IMR-90 (cell line): ENCODE measurements around the gene ITGA2. TPM values are rescaled to one million over a fixed set of nuclear protein-coding genes. Genes with fewer than 3 reads are reported as not detected.

ENCODE experiments used
- ATAC-seq: fragments of 200-7000 bp; cut with Tn5 transposase; 2 replicates; pipeline ENCODE4 v1.9.1; 2020; ENCODE audit warnings: low read depth, mild to moderate bottlenecking, moderate library complexity
- BruUV-seq: library from RNA; stranded (reverse); fragments of 400-500 nt; replicated peaks from 2 replicates; lab custom pipeline; 2021; lab: Mats Ljungman, UMichigan
- CTCF ChIA-PET: fragments of 300-600 bp; formaldehyde crosslinking; extraction: SDS; loops from one replicate; lab custom pipeline; 2021; ENCODE audit warnings: antibody characterized with exemption; lab: Yijun Ruan, JAX
- POLR2A ChIA-PET: fragments of 300-600 bp; sonication (Branson Sonifier 250); formaldehyde crosslinking; loops from one replicate; lab custom pipeline; 2022; ENCODE audit warnings: antibody characterized with exemption; ENCODE audit not compliant: unreplicated experiment; lab: Charles Lee
- DNase-seq: peaks from one replicate; pipeline ENCODE4 v3.0.0; 2013
- H2AFZ ChIP-seq: replicated peaks from 2 replicates; pipeline ENCODE3; 2013; ENCODE audit warnings: low read length, mild to moderate bottlenecking; ENCODE audit not compliant: poor library complexity
- H2AK5ac ChIP-seq: 2 replicates; pipeline ENCODE4 v1.6.1; 2013; ENCODE audit warnings: low read depth, low read length, inconsistent platforms
- H2AK9ac ChIP-seq: replicated peaks from 2 replicates; pipeline ENCODE3; 2013; ENCODE audit warnings: mild to moderate bottlenecking, low read depth, low read length, moderate library complexity; ENCODE audit not compliant: poor library complexity
- H2BK120ac ChIP-seq: 2 replicates; pipeline ENCODE4 v1.6.1; 2013; ENCODE audit warnings: low read depth, low read length, inconsistent platforms
- H2BK15ac ChIP-seq: 3 replicates; pipeline ENCODE4 v1.6.1; 2013; ENCODE audit warnings: low read depth, low read length, inconsistent platforms
- H2BK20ac ChIP-seq: 2 replicates; pipeline ENCODE4 v1.6.1; 2013; ENCODE audit warnings: low read depth, mild to moderate bottlenecking, inconsistent platforms, low read length, moderate library complexity
- H2BK5ac ChIP-seq: 2 replicates; pipeline ENCODE4 v1.6.1; 2013; ENCODE audit warnings: mild to moderate bottlenecking, low read depth, low read length, inconsistent platforms; ENCODE audit not compliant: poor library complexity, severe bottlenecking
- H3K14ac ChIP-seq: replicated peaks from 2 replicates; pipeline ENCODE4 v1.6.1; 2013; ENCODE audit warnings: low read depth, low read length, inconsistent platforms
- H3K18ac ChIP-seq: 2 replicates; pipeline ENCODE4 v1.6.1; 2013; ENCODE audit warnings: low read depth, low read length, control low read depth
- H3K23ac ChIP-seq: 2 replicates; pipeline ENCODE4 v1.6.1; 2013; ENCODE audit warnings: low read depth, low read length, inconsistent platforms
- H3K27ac ChIP-seq: 2 replicates; pipeline ENCODE4 v1.5.1; 2013; ENCODE audit warnings: mild to moderate bottlenecking, control low read depth, low read length; ENCODE audit not compliant: insufficient read depth
- H3K27me3 ChIP-seq: 2 replicates; pipeline ENCODE4 v1.6.1; 2013; ENCODE audit warnings: low read length; ENCODE audit not compliant: control insufficient read depth, insufficient read depth
- H3K36me3 ChIP-seq: 2 replicates; pipeline ENCODE4 v1.6.1; 2013; ENCODE audit warnings: low read length, mixed read lengths; ENCODE audit not compliant: control insufficient read depth, insufficient read depth
- H3K4ac ChIP-seq: 2 replicates; pipeline ENCODE4 v1.6.1; 2013; ENCODE audit warnings: low read depth, low read length, inconsistent platforms
- H3K4me1 ChIP-seq: 2 replicates; pipeline ENCODE4 v1.6.1; 2013; ENCODE audit warnings: low read length, mixed read lengths; ENCODE audit not compliant: control insufficient read depth, insufficient read depth
- H3K4me2 ChIP-seq: 2 replicates; pipeline ENCODE4 v1.6.1; 2013; ENCODE audit warnings: low read depth, mild to moderate bottlenecking, control low read depth, low read length, moderate library complexity
- H3K4me3 ChIP-seq: 2 replicates; pipeline ENCODE4 v1.5.1; 2013; ENCODE audit warnings: low read depth, mild to moderate bottlenecking, control low read depth, low read length, moderate library complexity; ENCODE audit not compliant: insufficient read depth
- H3K56ac ChIP-seq: 2 replicates; pipeline ENCODE4 v1.6.1; 2013; ENCODE audit warnings: low read length, inconsistent platforms; ENCODE audit not compliant: insufficient read depth; ENCODE audit errors: extremely low read depth
- H3K79me1 ChIP-seq, 2 experiments: 2 replicates each; pipeline ENCODE4 v1.6.1; 2013; ENCODE audit warnings: low read length in 2 of 2, inconsistent platforms in 1 of 2, low read depth in 1 of 2
- H3K9ac ChIP-seq: 2 replicates; pipeline ENCODE4 v1.6.1; 2013; ENCODE audit warnings: low read depth, low read length, control low read depth
- H3K9me1 ChIP-seq: 2 replicates; pipeline ENCODE4 v1.6.1; 2013; ENCODE audit warnings: low read length, inconsistent platforms; ENCODE audit not compliant: insufficient read depth
- H3K9me3 ChIP-seq: 2 replicates; pipeline ENCODE4 v1.6.1; 2013; ENCODE audit warnings: low read length; ENCODE audit not compliant: control insufficient read depth, insufficient read depth
- H4K20me1 ChIP-seq: 2 replicates; pipeline ENCODE4 v1.6.1; 2013; ENCODE audit warnings: low read length, inconsistent platforms; ENCODE audit not compliant: insufficient read depth
- H4K5ac ChIP-seq: 2 replicates; pipeline ENCODE4 v1.6.1; 2013; ENCODE audit warnings: mild to moderate bottlenecking, low read depth, low read length, control low read depth
- H4K8ac ChIP-seq, 2 experiments: 2 replicates each; pipeline ENCODE4 v1.6.1; 2013; ENCODE audit warnings: low read depth in 2 of 2, low read length in 2 of 2, control low read depth in 1 of 2, inconsistent platforms in 1 of 2
- H4K91ac ChIP-seq: 2 replicates; pipeline ENCODE4 v1.6.1; 2013; ENCODE audit warnings: low read depth, low read length, inconsistent platforms; ENCODE audit not compliant: insufficient read depth
- BHLHE40 ChIP-seq: fragments of 150-350 bp; IDR thresholded peaks from 2 replicates; pipeline ENCODE4 v1.6.1; 2016; ENCODE audit warnings: mild to moderate bottlenecking, low read depth, low read length
- CEBPB ChIP-seq: IDR thresholded peaks from 2 replicates; pipeline ENCODE4 v1.6.1; 2012; ENCODE audit warnings: low read depth, low read length, improper control_type of control experiment
- CHD1 ChIP-seq: IDR thresholded peaks from 2 replicates; pipeline ENCODE4 v1.6.1; 2012; ENCODE audit warnings: low read depth, low read length, improper control_type of control experiment
- ELK1 ChIP-seq: fragments of 150-350 bp; IDR thresholded peaks from 2 replicates; pipeline ENCODE4 v1.6.1; 2016; ENCODE audit warnings: low read depth, mild to moderate bottlenecking, low read length, moderate library complexity, borderline replicate concordance
- NFE2L2 ChIP-seq: fragments of 150-350 bp; IDR thresholded peaks from 2 replicates; pipeline ENCODE4 v1.6.1; 2016; ENCODE audit warnings: low read depth, mild to moderate bottlenecking, low read length
- POLR2A ChIP-seq: IDR thresholded peaks from 2 replicates; pipeline ENCODE4 v1.6.1; 2012; ENCODE audit warnings: mild to moderate bottlenecking, low read depth, low read length
- RCOR1 ChIP-seq: IDR thresholded peaks from 2 replicates; pipeline ENCODE4 v1.6.1; 2012; ENCODE audit warnings: mild to moderate bottlenecking, low read length, improper control_type of control experiment; ENCODE audit not compliant: insufficient replicate concordance
- USF2 ChIP-seq: fragments of 150-350 bp; IDR thresholded peaks from 2 replicates; pipeline ENCODE4 v1.6.1; 2017; ENCODE audit warnings: mild to moderate bottlenecking, antibody characterized with exemption, low read length, low read depth
- WGBS, 2 experiments: methylation state at CpG; one replicate each; pipeline versions ENCODE4 v1.1.5 to v1.1.7; 2013; ENCODE audit warnings: missing lambda C conversion rate in 2 of 2; ENCODE audit not compliant: insufficient read length in 1 of 2; ENCODE audit errors: extremely low coverage in 2 of 2; 5-methylcytosine and 5-hydroxymethylcytosine counted together
- dilution Hi-C: fragments of 300-500 bp; cut with HindIII; formaldehyde crosslinking; loops from one replicate; pipeline ENCODE4 v1.14.3; 2018; ENCODE audit warnings: low sequenced_read_pairs; ENCODE audit not compliant: unreplicated experiment
- in situ Hi-C: fragments of 300-500 bp; cut with MboI; formaldehyde crosslinking; loops from 3 replicates; pipeline ENCODE4 v1.14.3; 2019; ENCODE audit warnings: low sequenced_read_pairs, inconsistent platforms, mixed read lengths
- intact Hi-C: fragments of 100-400 bp; cut with micrococcal nuclease; formaldehyde crosslinking; loops from 2 replicates; pipeline ENCODE4 v1.10.0; 2022
- polyA plus RNA-seq, 3 experiments: library from polyadenylated mRNA; depleted of rRNA; stranded (reverse); fragments of >200 nt; gene quantifications; 2 replicates each; pipeline ENCODE4 v1.2.3, GENCODE V29; 2012; ENCODE audit warnings: low replicate concordance in 1 of 3
- total RNA-seq: library from RNA; depleted of rRNA; stranded (reverse); fragments of >200 nt; gene quantifications from 2 replicates; pipeline ENCODE4 v1.2.3, GENCODE V29; 2012

Gene ITGA2
- total and polyA plus RNA-seq, 2 of the 4 experiments (the other 2 are of a cell fraction), result 23.3 to 93.4 TPM

- TF ChIP-seq CHD1, result no peak
Observed at GRCh38 chr5:53038196-53038847, 49.2 kb downstream of the ITGA2 start (continued).

GRCh38 chr5:53039855-53040254 lies 50.7 kb downstream of the ITGA2 start:
- Histone ChIP-seq H3K18ac (peak overlapping the region; percentile 41; the same call in 1 of the 2 replicates), H2AK5ac (no peak overlapping the region), H4K5ac (peak overlapping the region; percentile 25; the same call in 1 of the 2 replicates), H3K14ac (peak overlapping the region; percentile 79), H3K23ac (peak overlapping the region; percentile 62; the same call in 1 of the 2 replicates), H2AK9ac (no peak overlapping the region), H3K56ac (no peak overlapping the region), H3K4me1 (peaks cover 16% of the 10 kb centered on the region), H2BK120ac (peak overlapping the region; percentile 44; the same call in 1 of the 2 replicates), H3K9me3 (no peaks in the 10 kb centered on the region), H2BK5ac (peak overlapping the region; percentile 10), H2BK20ac (peak overlapping the region; percentile 32; the same call in 1 of the 2 replicates), H4K20me1 (no peaks in the 10 kb centered on the region), H3K9me1 (peaks cover 16% of the 10 kb centered on the region), H3K4ac (peak overlapping the region; percentile 15; the same call in 1 of the 2 replicates), H4K91ac (peak overlapping the region; percentile 6; the same call in 1 of the 2 replicates), H3K9ac (no peak overlapping the region), H3K4me2 (no peak overlapping the region), H4K8ac (peak overlapping the region in 1 of 2 experiments; percentile 50; a peak in 2 of 4 replicates), H3K27ac (no peak overlapping the region), H2BK15ac (no peak overlapping the region), H3K36me3 (peaks cover under 1% of the 10 kb centered on the region; the same call in 1 of the 2 replicates), H2AFZ (no peak overlapping the region), H3K4me3 (no peak overlapping the region), H3K79me1 (peaks cover 35 to 79% of the 10 kb centered on the region in 2 experiments), H3K27me3 (no peaks in the 10 kb centered on the region)
- intact Hi-C loops (no loop called here), in situ Hi-C loops (no loop called here), dilution Hi-C loops (no loop called here)
- POLR2A ChIA-PET, result no interaction called here
- BruUV-seq, result no TSS peak
- ATAC-seq, result no peak
- DNase-seq, result no peak
- WGBS, 2 experiments, result 78% methylated on average over 2 of the region's 3 CpGs; no CpG with 5 or more reads in 1 of the 2 experiments
- CTCF ChIA-PET, result no interaction called here
- TF ChIP-seq BHLHE40 (no peak), USF2 (no peak), NFE2L2 (no peak), ELK1 (no peak), RCOR1 (no peak), CEBPB (no peak), POLR2A (no peak)
